HG02588 (cell line): ENCODE measurements around the gene FAM47E.

Source experiments
- ATAC-seq: cut with Tn5 transposase; IDR thresholded peaks from one replicate; pipeline ENCODE4 v1.9.1; 2021; ENCODE audit warnings: mild to moderate bottlenecking, moderate library complexity; ENCODE audit not compliant: unreplicated experiment

FAM47E gene

GRCh38 chr4:76251441-76252270 lies at the start of gene FAM47E:
FAM47E (plus strand) TSS chr4:76251721; CDS start chr4:76251747, 26 bp downstream.
- ATAC-seq: no peak

- no peak for ATAC-seq
These were observed 48.0 kb upstream of the FAM47E start for GRCh38 chr4:76203541-76203940.

- ATAC-seq: no peak
These were observed 46.6 kb upstream of the FAM47E start for GRCh38 chr4:76204936-76205335.

GRCh38 chr4:76205476-76205875 lies 46.0 kb upstream of the FAM47E start:
- no peak for ATAC-seq

GRCh38 chr4:76206222-76206942 lies 45.1 kb upstream of the FAM47E start:
- no peak for ATAC-seq

GRCh38 chr4:76207549-76207948 lies 44.0 kb upstream of the FAM47E start:
- no peak for ATAC-seq

- ATAC-seq: no peak
These were observed 43.3 kb upstream of the FAM47E start for GRCh38 chr4:76208005-76208765.

GRCh38 chr4:76209881-76210280 lies 41.6 kb upstream of the FAM47E start:
- no peak for ATAC-seq

GRCh38 chr4:76210452-76210851 lies 41.1 kb upstream of the FAM47E start:
- no peak for ATAC-seq

- no peak for ATAC-seq
These were observed 39.5 kb upstream of the FAM47E start for GRCh38 chr4:76211769-76212708.

GRCh38 chr4:76212851-76213414 lies 38.6 kb upstream of the FAM47E start:
- ATAC-seq: no peak

- peak; percentile 74 for ATAC-seq
These were observed 37.9 kb upstream of the FAM47E start, which contains the start of gene SCARB2 for GRCh38 chr4:76213415-76214176. SCARB2 (minus strand) TSS chr4:76213824; CDS start chr4:76213543, 281 bp downstream.

GRCh38 chr4:76214177-76214675 lies 37.3 kb upstream of the FAM47E start:
- peak; percentile 2 for ATAC-seq

GRCh38 chr4:76215077-76215476 lies 36.4 kb upstream of the FAM47E start:
- ATAC-seq: no peak

GRCh38 chr4:76216524-76216923 lies 35.0 kb upstream of the FAM47E start:
- no peak for ATAC-seq

- no peak for ATAC-seq
These were observed 34.3 kb upstream of the FAM47E start for GRCh38 chr4:76216975-76217814.

- ATAC-seq: no peak
These were observed 32.0 kb upstream of the FAM47E start for GRCh38 chr4:76219299-76220055.
